GM20431 (cell line): ENCODE measurements around the gene FMNL2.

ENCODE experiments used
- in situ Hi-C: fragments of 300-500 bp; cut with MseI, MboI; formaldehyde crosslinking; loops from one replicate; pipeline ENCODE4 v1.15.0; 2020; ENCODE audit warnings: low sequenced_read_pairs; ENCODE audit not compliant: unreplicated experiment

Gene FMNL2

DNA sequence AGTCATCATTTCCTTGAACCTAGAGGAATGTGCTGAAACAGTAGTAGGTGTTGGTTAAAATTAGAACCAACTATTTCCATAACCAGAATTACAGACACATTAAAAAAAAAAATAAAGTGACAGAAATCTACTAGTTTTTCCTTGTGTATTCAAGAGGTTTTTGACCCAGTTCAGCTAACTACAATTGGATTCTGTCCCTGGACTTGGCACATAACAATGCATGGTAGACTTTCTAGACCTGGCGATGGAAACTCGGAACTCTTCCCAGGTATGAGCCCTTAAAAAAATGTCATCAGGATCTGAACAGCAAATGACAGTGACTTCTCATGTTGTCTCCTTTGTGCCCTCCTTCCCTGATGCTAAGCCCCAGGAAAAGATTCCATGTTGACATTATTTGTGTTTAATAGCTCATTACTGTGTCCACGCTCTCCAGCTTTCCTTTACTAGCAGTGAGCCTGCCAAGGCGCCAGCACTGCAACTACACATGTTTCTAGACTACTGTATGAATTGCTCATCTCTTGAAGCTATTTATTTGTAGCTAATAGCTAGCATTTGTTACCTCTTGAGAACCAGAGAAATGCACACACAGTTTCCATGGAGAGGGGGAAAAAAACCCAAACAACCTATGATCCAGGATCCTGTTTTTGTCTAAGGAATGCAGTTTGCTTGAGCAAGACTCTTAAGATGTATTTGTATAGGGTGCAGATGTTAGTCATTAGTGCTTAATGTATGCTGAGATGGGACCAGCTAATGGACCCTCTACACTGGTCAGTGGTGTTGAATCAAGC is 148.5 kb downstream of the FMNL2 start:
- in situ Hi-C loops: no loop called here

DNA sequence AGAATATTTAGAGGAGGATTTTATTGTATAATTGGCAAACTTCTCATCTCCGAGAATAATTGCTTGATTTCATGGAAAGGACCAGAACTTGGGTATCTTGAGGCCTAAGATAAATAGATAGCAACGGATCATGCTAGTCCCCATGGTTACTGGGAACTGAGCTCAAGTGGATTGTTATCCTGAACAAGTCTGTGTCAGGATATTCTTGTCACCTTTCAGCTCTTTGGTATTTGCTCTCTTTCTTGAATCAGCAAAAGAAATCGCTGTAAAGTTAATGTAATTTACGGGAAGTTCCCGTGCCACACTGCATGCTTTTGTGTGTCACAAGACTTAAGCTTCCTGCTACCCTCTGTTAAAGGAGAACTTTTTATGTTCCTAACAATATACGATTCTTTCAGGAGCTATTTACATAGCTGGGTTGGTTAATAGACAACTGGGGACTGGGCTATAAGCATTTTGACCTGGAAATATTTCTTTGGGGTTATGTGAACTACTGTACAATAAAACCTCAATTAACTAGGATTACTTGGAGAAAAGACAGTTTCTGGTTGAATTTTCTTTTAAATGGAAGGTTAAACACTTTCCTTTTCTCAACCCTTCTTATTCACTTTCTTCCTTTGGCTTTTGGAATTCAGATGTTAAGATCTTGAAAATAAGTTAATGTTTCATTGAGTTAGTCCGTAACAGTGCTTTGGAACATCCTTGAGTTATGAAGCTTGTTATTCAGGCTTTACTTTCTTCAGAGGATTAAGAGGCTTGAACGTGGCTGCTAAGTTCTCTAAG is 151.2 kb downstream of the FMNL2 start:
- in situ Hi-C loops: no loop called here

DNA sequence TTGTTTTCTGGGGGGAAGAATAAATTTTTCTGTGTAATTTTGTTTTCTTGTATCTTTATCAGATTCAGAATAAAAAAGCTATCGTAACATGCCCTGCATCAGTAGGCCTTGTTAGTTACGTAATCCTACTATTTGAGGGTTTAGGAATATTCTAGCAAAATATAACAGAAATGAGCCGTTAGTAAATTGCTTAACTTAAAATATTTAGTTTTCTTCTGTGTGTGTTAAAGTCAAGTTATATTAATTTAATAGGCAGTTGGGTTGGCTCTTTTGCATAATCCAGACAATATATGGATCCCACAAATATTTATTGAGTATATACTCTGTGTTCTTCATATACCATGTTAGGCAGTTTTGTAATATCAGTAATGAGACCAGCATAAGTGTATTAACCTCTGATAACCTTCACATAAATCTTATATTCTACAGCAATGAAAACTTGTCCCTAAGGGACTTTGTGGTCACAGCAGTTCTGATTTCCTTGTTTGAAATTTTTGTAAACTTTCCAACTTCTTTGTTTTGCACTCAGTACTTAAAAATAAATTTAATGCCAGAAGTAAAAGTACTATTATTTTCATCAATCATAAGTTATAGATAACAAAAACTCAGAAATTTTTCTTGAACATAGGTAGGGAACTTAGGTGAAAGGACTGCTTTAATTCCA is 151.9 kb downstream of the FMNL2 start:
- in situ Hi-C loops: no loop called here

DNA sequence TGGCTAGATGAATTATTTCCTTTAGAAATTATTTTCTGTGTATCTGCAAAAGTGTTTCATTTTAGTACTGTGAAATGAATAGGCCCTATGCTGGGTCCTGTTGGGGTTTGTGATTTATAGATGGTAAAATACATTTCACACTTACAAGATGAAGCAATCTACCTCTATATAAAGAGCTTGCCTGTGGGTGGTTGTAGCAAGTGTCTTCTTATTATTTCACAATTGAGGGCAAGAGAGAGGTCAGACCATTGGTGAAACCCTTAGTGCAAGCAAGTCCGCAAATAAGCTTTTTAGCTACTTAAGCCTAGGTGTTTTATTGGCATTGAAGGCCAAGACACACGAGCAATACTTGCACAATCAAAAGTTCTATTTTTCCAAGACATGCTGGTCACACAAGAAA is 153.1 kb downstream of the FMNL2 start:
- in situ Hi-C loops: no loop called here

DNA sequence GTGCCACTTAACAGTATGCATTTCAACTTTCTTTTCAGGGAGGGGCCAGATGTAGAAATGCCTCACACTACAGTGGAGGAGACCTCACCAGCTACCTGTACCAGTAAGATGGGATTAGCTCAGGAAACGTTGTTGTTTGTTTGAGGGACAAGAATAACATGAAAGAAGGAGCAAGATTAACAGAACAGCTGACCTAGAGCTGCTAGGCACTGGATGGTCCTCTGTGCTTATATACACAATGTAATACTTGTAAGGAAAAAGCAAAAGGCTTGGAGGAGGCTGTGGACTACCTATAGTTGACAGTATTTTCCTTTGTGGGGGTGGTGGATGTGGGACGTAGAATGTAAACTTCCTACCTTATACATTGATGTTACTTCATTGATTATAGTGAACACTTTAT is 154.4 kb downstream of the FMNL2 start:
- in situ Hi-C loops: no loop called here

DNA sequence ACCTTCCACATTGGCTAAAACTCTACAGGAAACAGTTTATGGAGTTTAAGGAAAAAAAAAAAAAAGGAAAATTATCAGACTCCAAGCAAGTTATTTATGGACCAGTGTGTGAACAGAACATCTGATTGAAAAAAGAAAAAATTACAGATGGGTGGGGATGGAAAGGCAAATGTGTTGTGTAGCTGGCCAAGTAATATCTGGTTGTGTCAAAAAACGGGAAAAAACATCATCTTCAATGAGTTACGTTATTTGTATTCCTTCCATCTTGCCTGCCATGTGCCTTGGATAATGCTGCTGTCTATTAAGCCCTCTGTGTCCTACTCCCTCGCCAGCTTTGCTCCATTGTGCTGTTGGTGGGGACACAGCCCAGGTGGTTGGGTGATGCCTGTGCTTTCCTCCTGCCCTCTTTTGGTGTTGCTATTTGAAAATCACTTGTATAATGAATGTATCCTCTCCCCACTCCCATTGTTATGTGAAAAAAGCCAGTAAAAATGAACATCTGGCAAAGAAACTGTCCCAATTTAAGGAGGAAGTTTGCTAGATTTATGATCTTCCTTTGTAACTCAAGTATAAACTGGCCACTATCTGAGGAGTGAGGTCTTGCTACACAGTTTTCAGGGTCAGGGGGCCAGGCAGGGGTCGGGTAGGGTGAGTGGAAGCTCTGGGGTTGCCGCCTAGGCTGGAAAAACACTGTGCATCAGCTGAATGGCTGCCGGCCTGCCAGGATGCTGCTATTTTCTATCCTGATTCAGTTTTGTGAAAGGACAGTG is 155.9 kb downstream of the FMNL2 start:
- in situ Hi-C loops: no loop called here

DNA sequence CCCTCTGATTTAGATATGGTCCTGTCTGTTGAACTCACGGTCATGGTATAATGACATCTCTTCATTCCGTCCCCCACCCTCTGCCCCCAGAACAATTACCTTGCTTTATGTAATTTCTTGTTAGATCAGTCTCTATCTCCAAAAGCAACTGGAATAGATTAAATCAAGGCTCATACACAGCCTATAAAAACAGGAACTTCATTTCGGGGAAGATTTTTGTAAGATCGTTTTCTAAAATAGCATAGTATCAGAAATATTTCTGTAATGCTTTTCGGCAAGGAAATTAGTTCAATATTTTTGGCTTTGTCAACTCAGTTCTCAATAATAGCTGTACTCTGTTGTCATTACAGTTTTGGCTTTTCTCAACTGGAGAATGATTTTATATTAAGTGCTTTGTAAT is 157.2 kb downstream of the FMNL2 start:
- in situ Hi-C loops: no loop called here

DNA sequence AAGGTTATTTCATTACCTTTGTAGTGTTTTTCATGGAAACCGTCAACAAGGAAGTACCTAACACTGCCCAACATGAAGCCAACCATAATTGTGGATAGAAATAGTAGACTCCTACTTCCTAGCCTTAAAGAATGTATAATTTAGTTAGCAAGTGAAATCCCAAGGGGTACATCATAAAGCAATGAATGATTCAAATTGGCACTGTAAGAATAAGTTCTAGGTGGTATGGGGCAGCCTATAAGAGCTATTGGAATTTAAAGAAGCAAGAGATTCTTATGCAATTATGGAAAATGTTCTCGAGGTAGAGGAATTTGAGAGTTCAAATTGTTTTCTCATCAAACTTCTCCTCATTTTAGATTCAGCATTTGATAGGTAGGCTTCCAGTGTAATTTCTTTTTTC is 157.9 kb downstream of the FMNL2 start:
- in situ Hi-C loops: no loop called here

DNA sequence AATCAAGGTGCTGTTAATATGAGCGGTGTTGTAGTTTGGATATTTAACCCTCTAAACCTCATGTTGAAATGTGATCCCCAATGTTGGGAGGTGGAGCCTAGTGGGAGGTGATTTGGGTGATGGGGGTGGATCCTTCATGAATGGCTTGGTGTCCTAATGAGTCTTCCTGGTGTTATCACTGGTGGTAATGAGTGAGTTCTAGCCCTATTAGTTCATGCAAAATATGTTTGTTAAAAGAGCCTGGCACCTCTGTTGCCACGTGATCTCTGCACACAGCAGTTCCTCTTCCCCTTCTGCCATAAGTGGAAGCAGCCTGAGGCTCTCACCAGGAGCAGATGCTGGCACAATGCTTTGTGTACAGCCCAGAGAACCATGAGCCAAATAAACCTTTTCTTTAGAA is 158.4 kb downstream of the FMNL2 start:
- in situ Hi-C loops: no loop called here

DNA sequence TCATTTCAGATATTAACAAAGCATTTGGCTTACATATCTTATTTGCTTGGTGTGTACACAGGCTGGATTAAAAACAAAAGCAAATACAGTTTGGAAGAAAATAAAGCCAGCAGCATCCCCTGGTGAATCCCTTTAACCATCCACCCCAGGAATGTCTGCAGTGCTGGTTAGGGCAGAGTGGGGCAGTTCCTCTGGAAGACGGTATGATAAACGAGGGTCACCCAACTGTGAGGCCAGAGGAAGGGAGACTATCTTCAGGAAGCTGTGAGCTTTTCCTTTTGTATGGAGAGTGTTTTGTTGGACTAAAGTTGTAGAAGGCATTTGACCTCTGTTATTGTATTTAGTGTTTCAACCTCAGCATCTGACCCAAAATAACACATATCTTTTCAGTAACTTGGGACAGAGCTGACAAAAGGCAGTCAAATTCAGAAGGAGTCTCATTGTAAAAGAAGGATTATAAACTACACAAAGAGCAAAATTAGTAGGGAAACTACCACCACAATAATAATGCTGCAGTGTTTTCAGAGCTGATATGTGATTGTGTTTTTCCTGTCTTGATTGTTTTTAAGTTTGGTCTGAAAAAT is 159.1 kb downstream of the FMNL2 start:
- in situ Hi-C loops: no loop called here

DNA sequence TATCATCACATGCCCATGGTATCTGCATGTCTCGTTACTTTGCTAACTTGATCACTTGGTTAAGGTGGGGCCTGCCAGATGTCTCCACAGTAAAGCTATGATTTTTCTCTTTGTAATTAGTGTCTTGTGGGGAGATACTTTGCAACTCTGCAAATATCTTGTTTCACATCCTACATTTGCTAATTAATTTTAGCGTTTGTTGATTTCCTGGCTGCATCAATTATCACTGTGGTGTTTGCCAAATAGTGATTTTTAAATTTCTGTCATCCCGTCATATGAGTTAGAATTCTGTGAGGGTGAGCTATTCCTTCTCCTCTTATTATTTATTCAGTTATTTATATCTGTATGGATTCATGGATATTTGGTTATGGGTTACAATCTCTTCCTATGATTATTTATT is 161.4 kb downstream of the FMNL2 start:
- in situ Hi-C loops: no loop called here

DNA sequence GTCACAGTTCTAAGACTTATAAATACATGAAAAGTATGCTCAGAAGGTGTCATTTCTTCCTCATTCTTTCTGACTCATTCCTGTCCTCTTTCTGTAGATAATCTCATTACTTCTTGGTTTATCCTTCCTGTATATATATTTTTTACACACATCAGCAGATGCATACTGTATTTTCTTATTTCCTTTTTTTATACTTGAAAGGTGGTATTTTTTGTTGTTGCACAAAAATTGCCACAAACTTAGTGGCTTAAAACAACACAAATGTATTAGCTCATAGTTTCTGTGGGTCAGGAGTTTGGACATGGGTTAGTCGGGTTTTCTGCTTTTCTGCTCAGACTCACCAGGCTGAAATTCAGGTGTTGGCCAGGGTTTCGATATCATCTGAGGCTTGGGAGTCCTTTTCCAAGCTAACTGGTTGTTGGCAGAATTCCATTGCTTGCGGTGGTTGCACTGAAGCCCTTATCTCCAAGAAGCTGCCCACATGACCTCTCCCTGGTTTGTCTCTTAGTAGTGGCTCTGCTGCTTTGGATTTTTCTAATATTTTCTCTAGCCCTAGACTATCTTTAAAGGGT is 162.6 kb downstream of the FMNL2 start:
- in situ Hi-C loops: no loop called here

DNA sequence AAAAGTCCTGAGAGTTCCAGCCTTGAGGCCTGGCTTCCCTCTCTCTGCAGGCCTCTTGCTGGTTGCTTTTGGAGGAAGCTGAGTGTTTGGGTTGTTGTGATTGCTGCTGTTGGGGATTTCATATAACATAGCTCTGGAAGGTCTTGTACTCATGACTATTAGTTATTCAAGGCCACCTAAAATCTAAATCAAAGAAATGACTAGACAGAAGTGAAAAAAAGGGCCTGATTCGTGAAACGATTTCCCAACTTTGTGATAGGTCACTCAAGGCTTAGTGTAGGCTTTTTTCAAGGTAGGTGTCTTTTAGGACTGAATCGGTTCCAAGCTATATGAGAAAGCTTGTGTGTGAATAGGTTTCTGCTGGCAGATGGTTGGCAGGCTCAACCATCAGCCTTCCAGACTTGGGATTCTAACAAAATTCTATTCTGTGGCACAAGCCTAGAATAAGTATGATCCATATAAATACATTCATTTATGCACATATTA is 164.4 kb downstream of the FMNL2 start:
- in situ Hi-C loops: no loop called here

DNA sequence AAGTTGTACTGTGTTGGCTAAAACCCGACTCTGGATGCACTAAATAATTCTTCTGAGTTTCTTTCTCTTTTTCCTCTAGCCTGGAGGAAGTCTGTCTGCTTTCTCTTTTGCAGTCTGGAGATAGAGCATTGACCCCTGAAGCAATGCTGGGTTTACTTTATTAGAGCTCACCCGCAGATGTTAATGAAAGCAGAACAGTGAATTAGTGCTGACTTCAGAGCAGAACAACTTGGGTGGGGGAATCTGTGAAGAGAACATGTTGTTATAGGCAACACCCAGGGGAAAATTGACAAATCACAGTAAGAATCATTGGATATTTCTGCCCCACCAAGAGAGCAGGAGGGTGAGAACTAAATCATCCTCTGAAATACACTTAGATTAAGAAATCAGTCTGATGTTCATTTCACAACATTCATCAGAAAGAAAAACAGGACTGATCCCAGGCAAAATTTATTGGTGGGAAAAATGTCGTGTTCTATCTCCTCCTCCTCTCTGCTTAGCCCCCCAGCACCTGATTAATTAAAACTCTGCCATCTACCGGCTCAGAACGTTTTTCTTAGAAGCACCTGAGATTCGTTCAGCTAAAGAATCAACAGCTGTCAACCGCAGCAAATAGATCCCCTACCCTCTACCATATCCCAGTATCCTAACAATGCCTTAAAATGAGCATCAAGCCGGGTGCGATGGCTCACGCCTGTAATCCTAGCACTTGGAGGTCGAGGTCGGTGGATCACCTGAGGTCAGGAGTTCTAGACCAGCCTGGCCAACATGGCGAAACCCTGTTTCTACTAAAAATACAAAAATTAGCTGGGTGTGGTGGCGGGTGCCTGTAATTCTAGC is 165.1 kb downstream of the FMNL2 start:
- in situ Hi-C loops: no loop called here

DNA sequence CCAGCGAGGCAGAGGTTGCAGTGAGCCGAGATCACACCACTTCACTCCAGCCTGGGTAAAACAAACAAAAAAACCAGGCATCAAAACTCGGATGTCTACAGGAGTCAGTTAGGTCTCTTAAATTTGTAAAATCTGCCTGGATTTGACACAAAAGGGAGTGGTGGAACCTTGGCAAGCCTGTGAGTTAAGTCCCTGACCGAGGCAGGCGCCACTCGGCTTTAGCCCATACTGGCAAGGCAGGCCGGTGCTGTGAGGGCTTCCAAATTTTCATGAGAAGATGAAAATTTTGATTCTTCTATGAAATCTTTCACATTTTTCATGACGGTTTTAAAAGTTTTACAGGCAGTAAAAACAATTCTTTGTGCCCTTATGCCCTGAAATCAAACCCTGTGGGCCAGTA is 165.8 kb downstream of the FMNL2 start:
- in situ Hi-C loops: no loop called here

DNA sequence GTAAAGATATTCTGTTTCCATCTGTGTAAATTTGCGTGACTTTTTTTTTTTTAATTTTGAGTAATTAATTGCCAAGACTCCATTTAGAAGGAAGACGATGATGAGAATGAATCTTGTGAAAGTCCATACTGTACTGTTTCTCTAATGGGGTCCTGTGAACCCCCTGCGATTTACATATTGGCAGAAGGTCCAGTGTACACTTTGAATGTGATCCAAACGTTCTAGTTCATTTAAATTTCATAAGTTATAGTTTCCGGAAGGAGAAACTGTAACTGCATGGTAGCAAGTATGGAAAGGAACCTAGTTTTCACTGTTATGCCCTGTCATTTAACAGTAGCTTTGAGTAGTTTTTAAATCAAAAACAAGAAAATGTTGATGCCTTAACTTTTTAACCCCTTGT is 166.7 kb downstream of the FMNL2 start:
- in situ Hi-C loops: no loop called here

DNA sequence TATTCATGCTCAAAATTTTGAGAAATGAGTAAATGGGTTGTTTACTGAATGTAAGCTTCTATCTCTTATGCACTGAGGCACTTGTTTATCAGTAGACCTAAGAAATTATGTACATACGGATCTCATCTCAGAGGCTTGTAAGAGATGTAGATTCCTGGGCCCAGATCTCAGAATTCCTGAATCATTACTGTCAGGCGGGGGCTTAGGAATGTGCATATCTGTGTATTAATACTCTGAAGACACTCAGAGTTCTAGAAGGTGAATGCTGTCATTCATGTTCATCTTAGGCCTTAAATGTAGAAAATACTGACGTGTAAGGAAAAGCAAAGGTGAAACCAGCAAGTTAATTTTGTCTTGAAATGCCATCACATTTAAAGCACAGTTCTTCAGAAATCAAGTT is 169.6 kb downstream of the FMNL2 start:
- in situ Hi-C loops: no loop called here

DNA sequence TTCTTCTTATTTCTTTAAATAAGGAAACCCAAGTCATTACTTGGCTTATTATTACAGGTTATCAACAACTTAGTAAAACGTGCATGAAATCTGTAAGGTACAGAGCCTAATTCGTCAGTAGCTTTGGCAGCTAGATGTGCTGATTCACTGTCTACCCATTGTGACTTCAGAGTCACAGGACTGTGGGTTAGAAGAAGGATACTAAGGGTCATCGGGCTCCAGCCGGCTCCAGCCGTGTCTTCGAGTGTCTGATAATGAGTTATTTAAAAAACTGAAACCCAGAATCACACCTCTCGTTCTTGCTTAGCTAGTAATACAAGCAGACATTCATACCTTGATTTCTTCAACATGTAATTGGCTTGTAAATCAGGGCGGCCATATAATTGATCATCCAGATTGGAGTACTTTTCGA is 170.5 kb downstream of the FMNL2 start:
- in situ Hi-C loops: no loop called here

DNA sequence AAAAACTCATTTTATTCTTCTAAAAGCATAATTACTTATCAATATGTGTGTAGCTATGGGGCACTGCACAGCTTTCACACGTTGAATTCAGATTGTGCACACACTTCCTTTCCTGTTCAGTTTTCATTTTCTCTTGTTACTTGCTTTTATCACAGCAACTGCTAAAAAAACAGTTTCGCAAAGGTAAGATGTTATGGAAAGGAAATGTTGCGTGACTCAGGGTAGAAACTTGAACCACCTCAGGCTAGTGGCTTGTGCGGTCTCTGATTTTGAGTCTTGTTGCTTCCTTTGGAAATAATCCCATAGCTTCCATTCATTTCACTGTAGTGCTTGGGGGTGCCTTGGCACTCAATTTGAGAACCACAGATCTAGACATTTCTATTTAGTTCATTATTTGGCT is 171.9 kb downstream of the FMNL2 start:
- in situ Hi-C loops: no loop called here
